ENCODE data around the gene NENF.

- TF ChIP-seq PATZ1 (CRISPR knock-in tag; IDR thresholded peaks at IDR 0.05; ENCODE audit: borderline replicate concordance) (no peak), TCF4 (CRISPR knock-in tag; IDR thresholded peaks at IDR 0.05; ENCODE audit: borderline replicate concordance) (no peak), ZNF70 (CRISPR knock-in tag; IDR thresholded peaks at IDR 0.05) (no peak), CSRNP3 (CRISPR knock-in tag; IDR thresholded peaks at IDR 0.05) (no peak), RARB (CRISPR knock-in tag; IDR thresholded peaks at IDR 0.05) (no peak), ISL1 (CRISPR knock-in tag; IDR thresholded peaks at IDR 0.05) (no peak), ZC3H10 (CRISPR knock-in tag; IDR thresholded peaks at IDR 0.05) (no peak), TOX (CRISPR knock-in tag; IDR thresholded peaks at IDR 0.05; ENCODE audit: borderline replicate concordance) (no peak), ESRRG (CRISPR knock-in tag; IDR thresholded peaks at IDR 0.05) (no peak), ARNTL (CRISPR knock-in tag; IDR thresholded peaks at IDR 0.05; ENCODE audit: borderline replicate concordance, low read depth) (no peak), GLIS3 (CRISPR knock-in tag; IDR thresholded peaks at IDR 0.05) (no peak), POU6F1 (CRISPR knock-in tag; IDR thresholded peaks at IDR 0.05; ENCODE audit: borderline replicate concordance, low read depth) (no peak), OSR1 (CRISPR knock-in tag; IDR thresholded peaks at IDR 0.05) (no peak), TSHZ2 (CRISPR knock-in tag; IDR thresholded peaks at IDR 0.05) (no peak)
Observed at GRCh38 chr1:212433577-212434462, 1.1 kb downstream of the NENF start.
